Astrocyte (in vitro differentiated cells and primary cell): ENCODE results near the gene NME5. TPM values are rescaled to one million over a fixed set of nuclear protein-coding genes. Genes with fewer than 3 reads are reported as not detected.

Source experiments
- DNase-seq: peaks from one replicate; pipeline ENCODE4 v3.0.0-alpha.2; 2010; ENCODE audit warnings: low read depth
- FAIRE-seq: peaks from 2 replicates; lab custom pipeline; 2011; peaks lifted over from hg19 to GRCh38; lab: Jason Lieb, UNC
- H2AFZ ChIP-seq: 2 replicates; pipeline ENCODE4 v1.6.0; 2012; ENCODE audit warnings: low read depth, low read length, inconsistent platforms
- H3K27ac ChIP-seq: 2 replicates; pipeline ENCODE4 v1.5.1; 2011; ENCODE audit warnings: low read depth, low read length, inconsistent platforms
- H3K27me3 ChIP-seq: 2 replicates; pipeline ENCODE4 v1.6.0; 2011; ENCODE audit warnings: low read length, inconsistent platforms; ENCODE audit not compliant: insufficient read depth
- H3K36me3 ChIP-seq: 2 replicates; pipeline ENCODE4 v1.5.1; 2011; ENCODE audit warnings: low read length, inconsistent platforms; ENCODE audit not compliant: insufficient read depth
- H3K4me1 ChIP-seq: 2 replicates; pipeline ENCODE4 v1.5.1; 2011; ENCODE audit warnings: low read length, inconsistent platforms; ENCODE audit not compliant: insufficient read depth
- H3K4me2 ChIP-seq: 2 replicates; pipeline ENCODE4 v1.6.0; 2012; ENCODE audit warnings: low read length, inconsistent platforms
- H3K4me3 ChIP-seq: 2 replicates; pipeline ENCODE4 v1.5.1; 2011; ENCODE audit warnings: low read depth, mild to moderate bottlenecking, low read length, inconsistent platforms; ENCODE audit not compliant: insufficient read depth
- H3K79me2 ChIP-seq: 2 replicates; pipeline ENCODE4 v1.6.0; 2012; ENCODE audit warnings: mild to moderate bottlenecking, low read length, inconsistent platforms; ENCODE audit not compliant: insufficient read depth
- H3K9ac ChIP-seq: 2 replicates; pipeline ENCODE4 v1.6.0; 2012; ENCODE audit warnings: mild to moderate bottlenecking, low read length, inconsistent platforms
- H3K9me3 ChIP-seq: 2 replicates; pipeline ENCODE4 v1.5.1; 2012; ENCODE audit warnings: low read depth, mild to moderate bottlenecking, low read length, inconsistent platforms; ENCODE audit not compliant: insufficient read depth
- H4K20me1 ChIP-seq: 2 replicates; pipeline ENCODE4 v1.6.0; 2012; ENCODE audit warnings: low read length, inconsistent platforms; ENCODE audit not compliant: insufficient read depth
- H3K27ac Mint-ChIP-seq: one replicate; pipeline ENCODE4 v1.8.0; 2021; ENCODE audit warnings: mild to moderate bottlenecking, mixed read lengths; ENCODE audit not compliant: unreplicated experiment
- H3K27me3 Mint-ChIP-seq: one replicate; pipeline ENCODE4 v1.8.0; 2021; ENCODE audit warnings: low read depth, mixed read lengths; ENCODE audit not compliant: unreplicated experiment
- H3K36me3 Mint-ChIP-seq: one replicate; pipeline ENCODE4 v1.8.0; 2021; ENCODE audit warnings: low read depth, mixed read lengths; ENCODE audit not compliant: unreplicated experiment
- H3K4me1 Mint-ChIP-seq: one replicate; pipeline ENCODE4 v1.8.0; 2021; ENCODE audit warnings: low read depth, mixed read lengths; ENCODE audit not compliant: unreplicated experiment
- H3K4me3 Mint-ChIP-seq: one replicate; pipeline ENCODE4 v1.8.0; 2021; ENCODE audit warnings: mild to moderate bottlenecking, moderate library complexity, mixed read lengths; ENCODE audit not compliant: unreplicated experiment
- H3K9me3 Mint-ChIP-seq: one replicate; pipeline ENCODE4 v1.8.0; 2021; ENCODE audit warnings: mild to moderate bottlenecking, mixed read lengths; ENCODE audit not compliant: unreplicated experiment
- EZH2 ChIP-seq: IDR thresholded peaks from 2 replicates; pipeline ENCODE4 v1.6.1; 2012; ENCODE audit warnings: mild to moderate bottlenecking, low read length, inconsistent platforms; ENCODE audit not compliant: insufficient read depth
- total RNA-seq: library from RNA; stranded (reverse); gene quantifications from 2 replicates; pipeline ENCODE4 v1.2.1, GENCODE V29; 2021
- TF ChIP-seq, protein P1 (sequence below): IDR thresholded peaks from 2 replicates; pipeline ENCODE4 v1.5.1; 2011; ENCODE audit warnings: low read depth, mild to moderate bottlenecking, inconsistent platforms, low read length, moderate library complexity; ENCODE audit not compliant: insufficient read depth

The NME5 gene
- total RNA-seq, 1 donor from 2014 or later = 3.2 TPM

DNA sequence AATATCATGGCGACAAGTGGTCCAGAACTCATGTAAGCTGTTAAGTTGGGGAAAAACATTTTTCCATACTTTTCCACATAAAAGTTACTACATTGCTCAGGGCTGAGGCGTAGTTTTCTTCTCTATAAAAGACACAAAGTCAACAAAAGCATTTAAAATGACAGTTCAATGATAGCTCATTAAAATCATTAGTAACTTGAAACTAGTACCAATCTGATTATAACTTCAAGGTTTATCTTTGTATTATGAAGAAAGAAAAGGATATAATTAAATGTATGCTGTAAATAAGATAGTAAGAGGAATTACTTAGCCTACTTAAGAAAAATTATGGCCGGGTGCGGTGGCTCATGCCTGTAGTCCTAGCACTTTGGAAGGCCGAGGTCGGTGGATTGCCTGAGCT is 9.9 kb downstream of the NME5 start:
- Histone ChIP-seq H3K4me1 (no peaks in the 10 kb centered on the region), H3K27ac (no peak overlapping the region), H3K9ac (no peak overlapping the region), H2AFZ (no peak overlapping the region), H3K4me2 (no peak overlapping the region), H3K79me2 (no peaks in the 10 kb centered on the region), H3K9me3 (no peaks in the 10 kb centered on the region), H3K27me3 (no peaks in the 10 kb centered on the region), H4K20me1 (no peaks in the 10 kb centered on the region), H3K36me3 (no peaks in the 10 kb centered on the region), H3K4me3 (no peak overlapping the region)
- TF ChIP-seq, protein P1, sequence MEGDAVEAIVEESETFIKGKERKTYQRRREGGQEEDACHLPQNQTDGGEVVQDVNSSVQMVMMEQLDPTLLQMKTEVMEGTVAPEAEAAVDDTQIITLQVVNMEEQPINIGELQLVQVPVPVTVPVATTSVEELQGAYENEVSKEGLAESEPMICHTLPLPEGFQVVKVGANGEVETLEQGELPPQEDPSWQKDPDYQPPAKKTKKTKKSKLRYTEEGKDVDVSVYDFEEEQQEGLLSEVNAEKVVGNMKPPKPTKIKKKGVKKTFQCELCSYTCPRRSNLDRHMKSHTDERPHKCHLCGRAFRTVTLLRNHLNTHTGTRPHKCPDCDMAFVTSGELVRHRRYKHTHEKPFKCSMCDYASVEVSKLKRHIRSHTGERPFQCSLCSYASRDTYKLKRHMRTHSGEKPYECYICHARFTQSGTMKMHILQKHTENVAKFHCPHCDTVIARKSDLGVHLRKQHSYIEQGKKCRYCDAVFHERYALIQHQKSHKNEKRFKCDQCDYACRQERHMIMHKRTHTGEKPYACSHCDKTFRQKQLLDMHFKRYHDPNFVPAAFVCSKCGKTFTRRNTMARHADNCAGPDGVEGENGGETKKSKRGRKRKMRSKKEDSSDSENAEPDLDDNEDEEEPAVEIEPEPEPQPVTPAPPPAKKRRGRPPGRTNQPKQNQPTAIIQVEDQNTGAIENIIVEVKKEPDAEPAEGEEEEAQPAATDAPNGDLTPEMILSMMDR = no peak
- no peak for TF ChIP-seq EZH2
- H3K27me3 Mint-ChIP-seq = no peaks in the 10 kb centered on the region
- H3K4me1 Mint-ChIP-seq = no peaks in the 10 kb centered on the region
- H3K4me3 Mint-ChIP-seq = no peak overlapping the region
- H3K9me3 Mint-ChIP-seq = no peaks in the 10 kb centered on the region
- H3K27ac Mint-ChIP-seq = no peak overlapping the region
- DNase-seq (no peak), FAIRE-seq (no peak)
- H3K36me3 Mint-ChIP-seq = no peaks in the 10 kb centered on the region

DNA sequence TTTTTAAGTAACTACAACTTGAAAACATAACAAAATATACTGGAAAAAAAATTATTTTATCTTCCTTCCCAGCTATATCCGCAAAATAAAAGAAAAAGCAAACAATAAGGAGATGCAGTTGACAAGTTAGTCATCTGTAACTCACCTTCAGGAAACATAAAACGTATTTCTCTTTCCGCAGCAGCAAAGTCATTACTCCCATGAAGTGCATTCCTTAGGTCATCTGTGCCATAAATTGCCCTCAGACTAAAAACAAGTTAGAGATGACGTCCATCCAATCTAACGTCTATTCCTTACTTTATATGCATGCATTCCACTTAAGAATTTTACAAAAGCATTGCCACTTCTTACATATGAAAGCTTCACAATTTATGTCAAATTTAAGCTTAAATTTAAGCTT is 10.9 kb downstream of the NME5 start:
- no peak for FAIRE-seq
- no peaks in the 10 kb centered on the region for H3K4me1 ChIP-seq
- DNase-seq = no peak
- no peak overlapping the region for H3K4me3 ChIP-seq
- H2AFZ ChIP-seq = no peak overlapping the region
- H3K27me3 ChIP-seq = no peaks in the 10 kb centered on the region
- Mint-ChIP-seq H3K4me1 (no peaks in the 10 kb centered on the region), H3K27ac (no peak overlapping the region), H3K4me3 (no peak overlapping the region), H3K9me3 (no peaks in the 10 kb centered on the region), H3K27me3 (no peaks in the 10 kb centered on the region), H3K36me3 (no peaks in the 10 kb centered on the region)
- TF ChIP-seq, protein P1 = no peak
- TF ChIP-seq EZH2 = no peak
- H3K36me3 ChIP-seq = no peaks in the 10 kb centered on the region
- no peak overlapping the region for H3K27ac ChIP-seq
- no peak overlapping the region for H3K9ac ChIP-seq
- H3K4me2 ChIP-seq = no peak overlapping the region
- H4K20me1 ChIP-seq = no peaks in the 10 kb centered on the region
- no peaks in the 10 kb centered on the region for H3K79me2 ChIP-seq
- H3K9me3 ChIP-seq = no peaks in the 10 kb centered on the region

DNA sequence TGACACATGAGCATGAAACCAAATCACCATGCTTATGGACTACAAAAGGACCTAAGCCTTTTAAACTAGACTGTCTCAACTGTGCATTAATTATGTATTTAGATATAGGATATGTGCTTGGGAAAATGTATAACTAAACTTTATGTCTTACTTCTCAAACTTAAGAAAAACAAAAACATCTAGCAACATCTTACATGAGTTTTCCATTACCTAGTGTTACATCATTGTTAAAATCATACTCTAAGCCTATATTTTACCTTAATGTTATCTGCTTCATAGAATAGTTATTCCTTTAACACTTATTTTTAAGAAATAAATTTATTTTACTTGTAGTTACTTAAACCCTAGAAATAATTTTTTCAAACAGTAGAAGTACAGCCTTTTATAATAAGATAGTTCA is 24.0 kb downstream of the NME5 start:
- TF ChIP-seq EZH2 = no peak
- TF ChIP-seq, protein P1 = no peak
- FAIRE-seq (no peak), DNase-seq (no peak)
- H3K9ac ChIP-seq = no peak overlapping the region
- H3K4me1 Mint-ChIP-seq = peaks cover 17% of the 10 kb centered on the region
- H3K9me3 Mint-ChIP-seq = peaks cover 4% of the 10 kb centered on the region
- H3K9me3 ChIP-seq = no peaks in the 10 kb centered on the region
- no peak overlapping the region for H2AFZ ChIP-seq
- no peak overlapping the region for H3K4me3 Mint-ChIP-seq
- H3K27me3 Mint-ChIP-seq = peaks cover 4% of the 10 kb centered on the region
- H3K4me2 ChIP-seq = no peak overlapping the region
- H3K27ac Mint-ChIP-seq = no peak overlapping the region
- peaks cover 12% of the 10 kb centered on the region for H3K4me1 ChIP-seq
- no peaks in the 10 kb centered on the region for H4K20me1 ChIP-seq
- no peaks in the 10 kb centered on the region for H3K36me3 ChIP-seq
- no peaks in the 10 kb centered on the region for H3K36me3 Mint-ChIP-seq
- H3K4me3 ChIP-seq = no peak overlapping the region
- no peaks in the 10 kb centered on the region for H3K79me2 ChIP-seq
- H3K27ac ChIP-seq = no peak overlapping the region
- H3K27me3 ChIP-seq = no peaks in the 10 kb centered on the region
